ENCODE data around the gene MAMLD1. TPM values are rescaled to one million over a fixed set of nuclear protein-coding genes. Genes with fewer than 3 reads are reported as not detected.

MAMLD1 gene
- total RNA-seq, 2 donors from 2014 or later = 7.9 to 8.3 TPM

DNA sequence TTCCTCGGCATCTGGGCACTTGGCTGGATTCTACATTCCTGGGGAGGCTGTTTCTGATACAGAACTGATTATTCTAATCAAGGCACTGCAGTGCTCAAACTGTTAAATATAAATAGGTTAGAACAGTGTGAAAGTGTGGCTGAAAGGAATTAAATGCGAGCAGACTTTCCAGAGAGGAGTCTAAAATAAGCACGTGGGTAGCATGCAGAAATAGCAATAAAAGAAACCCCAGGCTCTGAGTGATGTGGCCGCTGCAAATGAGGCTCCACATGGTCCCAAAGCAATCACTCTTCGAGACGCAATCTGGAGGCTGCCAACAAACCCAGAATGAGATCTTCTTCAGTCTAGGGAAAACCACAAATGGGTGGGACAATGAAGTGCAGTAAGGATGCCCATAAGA lies 174.7 kb downstream of the MAMLD1 start:
- no peaks in the 10 kb centered on the region for H3K27me3 ChIP-seq (replicated peaks; ENCODE audit: insufficient read depth)
- no peak overlapping the region for H3K4me3 ChIP-seq
- ATAC-seq (ENCODE audit: insufficient number of reproducible peaks, low FRiP score, low read depth) (no peak), DNase-seq (ENCODE audit: low spot score) (no peak)
- H3K27ac ChIP-seq = no peak overlapping the region
- TF ChIP-seq, protein P1, sequence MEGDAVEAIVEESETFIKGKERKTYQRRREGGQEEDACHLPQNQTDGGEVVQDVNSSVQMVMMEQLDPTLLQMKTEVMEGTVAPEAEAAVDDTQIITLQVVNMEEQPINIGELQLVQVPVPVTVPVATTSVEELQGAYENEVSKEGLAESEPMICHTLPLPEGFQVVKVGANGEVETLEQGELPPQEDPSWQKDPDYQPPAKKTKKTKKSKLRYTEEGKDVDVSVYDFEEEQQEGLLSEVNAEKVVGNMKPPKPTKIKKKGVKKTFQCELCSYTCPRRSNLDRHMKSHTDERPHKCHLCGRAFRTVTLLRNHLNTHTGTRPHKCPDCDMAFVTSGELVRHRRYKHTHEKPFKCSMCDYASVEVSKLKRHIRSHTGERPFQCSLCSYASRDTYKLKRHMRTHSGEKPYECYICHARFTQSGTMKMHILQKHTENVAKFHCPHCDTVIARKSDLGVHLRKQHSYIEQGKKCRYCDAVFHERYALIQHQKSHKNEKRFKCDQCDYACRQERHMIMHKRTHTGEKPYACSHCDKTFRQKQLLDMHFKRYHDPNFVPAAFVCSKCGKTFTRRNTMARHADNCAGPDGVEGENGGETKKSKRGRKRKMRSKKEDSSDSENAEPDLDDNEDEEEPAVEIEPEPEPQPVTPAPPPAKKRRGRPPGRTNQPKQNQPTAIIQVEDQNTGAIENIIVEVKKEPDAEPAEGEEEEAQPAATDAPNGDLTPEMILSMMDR (IDR thresholded peaks at IDR 0.05) = no peak
- H3K36me3 ChIP-seq = no peaks in the 10 kb centered on the region
- H3K4me1 ChIP-seq (ENCODE audit: control insufficient read depth in 1 of 2, low read depth in 2 of 2) = no peaks in the 10 kb centered on the region
- H3K9me3 ChIP-seq = no peaks in the 10 kb centered on the region

DNA sequence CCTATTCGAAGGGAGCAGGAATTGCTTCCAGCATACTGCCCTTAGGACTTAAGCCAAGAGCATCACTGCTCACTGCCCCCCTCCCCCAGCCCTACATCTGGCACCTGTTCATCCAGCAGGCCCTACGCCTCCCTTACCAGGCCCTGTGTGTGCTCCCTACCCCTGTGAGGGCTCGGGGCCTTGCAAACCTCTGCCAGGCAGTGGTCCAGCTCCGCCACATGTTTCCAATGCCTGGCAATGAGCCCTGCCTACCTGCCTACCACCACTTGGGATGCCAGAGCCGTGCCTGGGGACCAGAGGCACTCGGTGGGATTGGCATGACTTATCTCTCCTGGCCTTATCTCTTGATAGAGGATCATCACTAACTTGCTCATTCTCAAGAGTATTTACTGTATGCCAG lies 177.8 kb downstream of the MAMLD1 start:
- no peaks in the 10 kb centered on the region for H3K36me3 ChIP-seq
- TF ChIP-seq, protein P1 (IDR thresholded peaks at IDR 0.05) = no peak
- DNase-seq (ENCODE audit: low spot score) (no peak), ATAC-seq (ENCODE audit: insufficient number of reproducible peaks, low FRiP score, low read depth) (no peak)
- peaks cover 0 to 4% of the 10 kb centered on the region in 2 donors for H3K4me1 ChIP-seq (ENCODE audit: control insufficient read depth in 1 of 2, low read depth in 2 of 2)
- no peaks in the 10 kb centered on the region for H3K27me3 ChIP-seq (replicated peaks; ENCODE audit: insufficient read depth)
- H3K4me3 ChIP-seq = no peak overlapping the region
- H3K27ac ChIP-seq = no peak overlapping the region
- no peaks in the 10 kb centered on the region for H3K9me3 ChIP-seq

DNA sequence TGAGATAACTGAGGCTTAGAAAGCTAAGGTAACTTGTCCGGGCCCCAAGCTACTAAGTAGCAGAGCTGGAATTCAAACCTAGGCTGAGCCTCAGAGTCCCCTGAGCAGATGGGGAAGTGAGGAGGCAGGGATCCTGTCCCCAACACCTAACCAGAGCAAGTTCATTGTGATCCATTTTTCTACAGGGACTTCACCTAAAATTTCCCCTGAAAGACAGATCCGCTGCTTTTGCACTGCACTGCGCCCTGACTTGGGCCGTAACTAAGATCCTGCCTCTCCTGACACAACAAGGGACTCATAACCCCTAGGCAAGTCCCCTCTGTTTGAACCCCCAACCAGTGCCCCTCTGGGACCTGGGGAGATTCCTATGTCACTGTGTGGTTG lies 179.7 kb downstream of the MAMLD1 start:
- Histone ChIP-seq H3K36me3 (no peaks in the 10 kb centered on the region), H3K9me3 (no peaks in the 10 kb centered on the region), H3K27me3 (replicated peaks; ENCODE audit: insufficient read depth) (no peaks in the 10 kb centered on the region), H3K4me1 (ENCODE audit: control insufficient read depth in 1 of 2, low read depth in 2 of 2) (peaks cover 6 to 18% of the 10 kb centered on the region in 2 donors), H3K27ac (no peak overlapping the region), H3K4me3 (no peak overlapping the region)
- no peak for DNase-seq (ENCODE audit: low spot score)
- no peak for ATAC-seq (ENCODE audit: insufficient number of reproducible peaks, low FRiP score, low read depth)
- TF ChIP-seq, protein P1 (IDR thresholded peaks at IDR 0.05) = no peak

DNA sequence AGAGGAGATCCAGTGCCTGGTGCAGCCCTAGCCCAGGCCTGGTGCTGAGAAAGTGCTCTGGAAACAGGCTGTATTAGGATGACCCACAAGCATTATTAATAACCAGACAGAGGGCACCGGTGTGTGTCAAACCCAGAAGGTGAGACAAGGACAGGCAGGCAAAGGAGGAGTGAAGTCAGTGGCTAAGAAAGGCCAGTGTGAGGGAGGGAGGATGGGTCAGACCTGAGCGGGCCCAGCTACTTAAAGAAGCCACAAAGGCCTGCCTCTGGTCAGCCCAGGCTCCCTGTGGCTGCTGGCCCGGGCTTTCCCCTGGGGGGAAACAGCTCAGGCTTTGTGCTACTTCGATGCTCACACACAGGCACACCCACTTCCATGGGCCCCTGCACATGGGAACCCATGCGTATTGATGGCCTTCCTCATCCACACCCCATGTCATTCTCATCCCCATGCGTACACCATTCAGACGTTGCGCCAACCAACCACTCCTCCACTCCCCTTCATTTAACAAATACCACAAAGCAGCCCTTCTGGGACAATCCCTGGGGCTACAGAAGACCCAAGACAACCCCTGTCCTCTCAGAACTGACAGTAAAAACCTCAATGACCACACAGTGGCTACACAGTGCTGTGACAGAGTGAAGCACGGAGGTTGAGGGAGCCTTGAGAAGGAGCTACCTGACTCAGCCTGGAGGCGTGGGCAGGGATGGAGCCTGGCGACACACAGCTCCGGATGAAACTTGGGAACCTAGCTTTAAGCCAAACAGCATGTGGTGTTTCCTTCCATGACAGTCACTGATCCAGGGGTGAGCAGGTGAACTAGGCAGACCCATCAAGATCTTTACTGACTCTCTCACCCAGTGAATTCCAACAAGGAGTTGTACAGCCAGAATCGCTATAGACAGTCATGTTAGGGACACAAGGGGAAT lies 180.4 kb downstream of the MAMLD1 start:
- ATAC-seq (ENCODE audit: insufficient number of reproducible peaks, low FRiP score, low read depth) (no peak), DNase-seq (ENCODE audit: low spot score) (no peak)
- H3K27ac ChIP-seq = no peak overlapping the region
- no peak overlapping the region for H3K4me3 ChIP-seq
- no peaks in the 10 kb centered on the region for H3K27me3 ChIP-seq (replicated peaks; ENCODE audit: insufficient read depth)
- TF ChIP-seq, protein P1 (IDR thresholded peaks at IDR 0.05) = no peak
- no peaks in the 10 kb centered on the region for H3K36me3 ChIP-seq
- H3K4me1 ChIP-seq (ENCODE audit: control insufficient read depth in 1 of 2, low read depth in 2 of 2) = peaks cover 6 to 25% of the 10 kb centered on the region in 2 donors
- H3K9me3 ChIP-seq = no peaks in the 10 kb centered on the region

DNA sequence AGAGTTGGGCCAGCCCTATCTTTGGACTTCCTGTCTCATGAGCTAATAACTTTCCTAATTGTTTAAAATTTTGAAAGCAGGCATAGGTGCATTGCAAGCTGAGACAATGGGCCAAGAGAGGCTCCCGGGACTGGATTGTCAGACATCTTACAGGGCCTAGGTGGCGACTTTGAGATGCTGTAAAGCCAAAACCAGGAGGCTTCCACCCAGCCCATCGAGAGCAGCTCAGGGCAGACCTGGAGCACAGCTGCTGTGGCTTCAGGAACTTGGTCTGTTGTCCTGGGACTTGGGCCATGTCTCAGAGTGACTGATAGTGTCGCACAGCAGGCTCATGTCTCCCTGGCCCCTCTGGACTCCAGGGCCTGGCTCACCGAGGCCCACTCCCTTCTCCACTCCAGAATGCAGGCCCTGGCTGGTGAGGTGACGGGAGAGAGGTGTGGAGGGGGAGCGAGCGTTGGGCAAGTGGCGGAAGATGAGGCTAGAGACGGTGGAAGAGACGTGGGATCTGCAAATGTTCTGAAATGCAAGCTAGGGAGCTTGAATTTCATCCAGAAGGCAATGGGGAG lies 181.2 kb downstream of the MAMLD1 start:
- ATAC-seq (ENCODE audit: insufficient number of reproducible peaks, low FRiP score, low read depth) (no peak), DNase-seq (ENCODE audit: low spot score) (no peak)

More for the DNA sequence above, 181.2 kb downstream of the MAMLD1 start:
- TF ChIP-seq, protein P1 (IDR thresholded peaks at IDR 0.05) = no peak
- Histone ChIP-seq H3K9me3 (no peaks in the 10 kb centered on the region), H3K27me3 (replicated peaks; ENCODE audit: insufficient read depth) (no peaks in the 10 kb centered on the region), H3K36me3 (no peaks in the 10 kb centered on the region), H3K27ac (no peak overlapping the region), H3K4me3 (no peak overlapping the region), H3K4me1 (ENCODE audit: control insufficient read depth in 1 of 2, low read depth in 2 of 2) (peaks cover 6 to 28% of the 10 kb centered on the region in 2 donors)

Data from thoracic aorta (tissue), 2 donors.